Skeletal muscle tissue (tissue), 4 donors: ENCODE results near the gene CSGALNACT2. TPM values are rescaled to one million over a fixed set of nuclear protein-coding genes. Genes with fewer than 3 reads are reported as not detected.

Experiments used
- H3K27ac ChIP-seq: one replicate; pipeline ENCODE4 v1.7.0; 2013; ENCODE audit warnings: mild to moderate bottlenecking, low read depth, low read length, inconsistent platforms
- H3K27me3 ChIP-seq, 3 donors: one replicate each; pipeline ENCODE4 v1.7.0; 2013; ENCODE audit warnings: low read length in 3 of 3; ENCODE audit not compliant: control insufficient read depth in 3 of 3, insufficient read depth in 3 of 3
- H3K36me3 ChIP-seq, 3 donors: one replicate each; pipeline ENCODE4 v1.7.0; 2013; ENCODE audit warnings: low read length in 3 of 3; ENCODE audit not compliant: control insufficient read depth in 3 of 3, insufficient read depth in 3 of 3
- H3K4me1 ChIP-seq, 3 donors: one replicate each; pipeline ENCODE4 v1.7.0; 2013; ENCODE audit warnings: low read length in 3 of 3, mild to moderate bottlenecking in 3 of 3; ENCODE audit not compliant: control insufficient read depth in 3 of 3, insufficient read depth in 3 of 3
- H3K4me3 ChIP-seq, 3 donors: one replicate each; pipeline ENCODE4 v1.7.0; 2013; ENCODE audit warnings: low read length in 3 of 3
- H3K9ac ChIP-seq, 3 donors: one replicate each; pipeline ENCODE4 v1.7.0; 2013; ENCODE audit warnings: low read length in 3 of 3, mild to moderate bottlenecking in 3 of 3, moderate library complexity in 2 of 3, low read depth in 1 of 3
- H3K9me3 ChIP-seq, 3 donors: one replicate each; pipeline ENCODE4 v1.7.0; 2013; ENCODE audit warnings: low read length in 3 of 3; ENCODE audit not compliant: control insufficient read depth in 3 of 3
- total RNA-seq: library from RNA; depleted of rRNA; stranded (reverse); fragments of >200 nt; gene quantifications from one replicate; pipeline ENCODE4 v1.2.3, GENCODE V29; 2014
- donor health status: Osteomylitis.

The CSGALNACT2 gene
- total RNA-seq, 1 donor from 2014 or later = 24.0 TPM

- H3K27ac ChIP-seq = no peak overlapping the region
- H3K27me3 ChIP-seq = peaks cover 0 to 10% (median 0%) of the 10 kb centered on the region in 3 donors
- no peak overlapping the region for H3K4me3 ChIP-seq
- peaks cover 0 to 4% (median 3%) of the 10 kb centered on the region in 3 donors for H3K4me1 ChIP-seq
- H3K36me3 ChIP-seq = no peaks in the 10 kb centered on the region
- H3K9me3 ChIP-seq = no peaks in the 10 kb centered on the region
- no peak overlapping the region for H3K9ac ChIP-seq
These were observed 65.3 kb downstream of the CSGALNACT2 start for GRCh38 chr10:43203448-43204041.

DNA sequence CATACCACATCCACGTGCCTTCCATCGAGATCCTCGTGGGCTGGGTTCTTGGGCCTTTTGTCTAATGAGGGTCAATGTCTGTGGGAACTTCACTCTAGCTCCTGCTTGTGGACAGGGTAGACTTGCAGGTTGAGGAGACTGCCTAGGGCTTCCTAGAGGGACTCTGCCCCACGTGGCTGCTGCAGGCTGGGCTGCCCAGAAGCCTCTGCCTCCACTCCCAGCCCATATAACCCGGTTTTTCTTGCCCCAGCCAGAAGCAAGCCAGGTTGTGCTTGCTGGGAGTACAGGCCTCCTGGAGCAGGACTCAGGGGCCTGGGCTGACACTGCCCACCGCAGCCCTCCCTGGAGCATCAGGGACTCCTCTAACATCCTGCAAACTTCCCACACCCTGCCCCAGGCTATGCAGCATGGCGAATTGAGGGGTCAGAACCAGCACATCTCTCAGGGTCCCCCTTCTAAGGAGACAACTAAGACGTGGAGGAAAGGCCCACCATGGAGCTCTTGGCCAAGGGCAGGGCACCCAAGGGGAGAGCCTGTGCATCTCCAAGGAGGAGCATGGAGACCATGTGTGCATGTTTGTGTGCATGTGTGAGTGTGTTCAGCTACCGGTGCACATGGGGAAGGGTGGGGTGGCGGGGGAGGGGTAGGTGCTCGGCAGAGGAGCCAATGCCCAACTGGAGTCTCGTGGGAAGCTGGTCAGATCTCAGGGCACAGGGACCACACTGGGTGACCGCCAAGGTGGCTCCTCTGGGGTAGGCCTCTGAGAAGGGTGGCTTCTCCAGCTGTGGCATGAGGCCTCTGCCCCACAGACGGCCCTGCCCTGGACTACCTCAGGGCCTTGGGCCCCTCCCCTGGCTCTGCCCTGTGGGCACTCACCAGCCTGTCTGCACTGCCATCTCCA, 66.0 kb downstream of the CSGALNACT2 start:
- Histone ChIP-seq H3K4me1 (peaks cover 0 to 4% (median 3%) of the 10 kb centered on the region in 3 donors), H3K9ac (no peak overlapping the region), H3K36me3 (no peaks in the 10 kb centered on the region), H3K27me3 (peaks cover 0 to 10% (median 0%) of the 10 kb centered on the region in 3 donors), H3K4me3 (no peak overlapping the region), H3K9me3 (no peaks in the 10 kb centered on the region), H3K27ac (no peak overlapping the region)

DNA sequence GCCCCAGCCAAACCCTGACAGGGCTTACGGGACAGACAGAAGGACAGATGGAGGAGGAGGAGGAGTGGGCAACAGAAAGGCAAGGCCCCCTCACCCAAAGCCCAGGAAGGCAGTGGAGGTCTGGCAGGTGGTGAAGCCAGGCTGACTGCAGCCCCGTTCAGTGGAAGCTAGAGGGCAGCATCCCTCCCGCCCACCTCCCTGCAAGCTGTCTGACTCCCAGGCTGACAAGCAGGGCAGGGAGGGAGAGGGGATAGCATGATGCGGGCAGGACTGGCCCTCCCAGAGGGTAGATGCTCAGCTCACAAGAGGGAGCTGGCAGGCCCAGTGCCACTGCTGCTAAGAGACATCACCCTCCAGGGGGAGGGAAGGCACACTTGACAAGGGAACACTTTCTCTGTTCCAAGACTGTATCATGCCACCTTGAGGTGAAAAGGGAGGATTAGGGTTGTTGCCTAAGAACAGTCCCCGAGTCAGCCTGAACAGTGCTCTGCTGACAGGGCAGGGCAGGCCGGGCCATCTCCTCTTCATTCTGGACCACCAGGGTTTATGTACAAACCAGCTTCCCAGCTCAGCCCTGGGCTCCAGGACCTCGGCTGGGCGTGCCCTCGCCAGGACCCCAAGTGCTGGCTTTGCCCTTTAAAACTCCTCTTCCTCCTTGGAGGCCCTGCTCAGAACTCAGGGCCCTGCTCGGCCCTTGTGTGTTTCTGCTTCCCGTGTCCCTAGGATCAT, 66.9 kb downstream of the CSGALNACT2 start:
- Histone ChIP-seq H3K4me3 (no peak overlapping the region), H3K9ac (no peak overlapping the region)

DNA sequence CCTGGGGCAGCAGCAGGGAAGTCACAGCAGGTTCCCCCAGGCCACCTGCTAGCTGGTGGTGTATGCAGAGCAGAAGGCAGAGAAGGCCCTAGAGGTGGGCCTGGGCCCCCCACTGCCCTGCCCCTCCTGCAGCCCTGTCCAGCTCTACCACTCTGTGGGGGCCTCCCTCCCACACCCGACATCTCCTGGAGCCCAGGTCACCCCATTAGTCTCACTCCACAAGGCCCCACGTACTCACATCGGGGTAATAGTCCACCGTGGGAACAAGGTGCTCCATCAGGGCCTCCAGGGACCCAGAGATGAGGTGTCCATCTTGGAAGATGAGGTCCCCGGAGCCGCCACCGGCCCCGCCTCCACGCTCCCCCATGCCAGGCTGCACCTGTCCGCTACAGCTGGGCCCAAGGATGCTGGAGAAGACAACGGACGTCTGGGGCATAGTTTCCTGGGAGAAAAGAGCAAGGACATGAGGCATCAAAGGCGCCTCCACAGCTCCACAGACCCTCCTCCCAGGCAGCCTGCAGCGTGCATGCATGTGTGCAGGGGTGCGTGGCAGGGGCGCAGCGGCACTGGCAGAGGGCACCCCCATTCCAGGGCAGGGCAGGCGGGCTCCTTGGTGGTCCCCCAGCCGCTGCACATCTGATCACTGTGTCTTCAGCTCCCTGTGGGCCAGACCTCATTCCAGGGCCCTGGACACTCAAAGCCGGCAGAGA, 67.6 kb downstream of the CSGALNACT2 start:
- Histone ChIP-seq H3K4me1 (peaks cover 0 to 4% (median 3%) of the 10 kb centered on the region in 3 donors), H3K36me3 (no peaks in the 10 kb centered on the region), H3K4me3 (no peak overlapping the region), H3K27ac (no peak overlapping the region), H3K9me3 (no peaks in the 10 kb centered on the region), H3K27me3 (peaks cover 0 to 6% (median 0%) of the 10 kb centered on the region in 3 donors), H3K9ac (no peak overlapping the region)

More for the DNA sequence above, 66.9 kb downstream of the CSGALNACT2 start:
- Histone ChIP-seq H3K36me3 (no peaks in the 10 kb centered on the region), H3K27ac (no peak overlapping the region), H3K9me3 (no peaks in the 10 kb centered on the region), H3K27me3 (peaks cover 0 to 13% (median 0%) of the 10 kb centered on the region in 3 donors), H3K4me1 (peaks cover 0 to 4% (median 3%) of the 10 kb centered on the region in 3 donors)

- peaks cover 0 to 6% (median 0%) of the 10 kb centered on the region in 3 donors for H3K27me3 ChIP-seq
- no peak overlapping the region for H3K9ac ChIP-seq
- H3K4me3 ChIP-seq = no peak overlapping the region
- peaks cover 0 to 4% (median 3%) of the 10 kb centered on the region in 3 donors for H3K4me1 ChIP-seq
- H3K36me3 ChIP-seq = no peaks in the 10 kb centered on the region
- no peak overlapping the region for H3K27ac ChIP-seq
- no peaks in the 10 kb centered on the region for H3K9me3 ChIP-seq
These were observed 68.4 kb downstream of the CSGALNACT2 start for GRCh38 chr10:43206391-43207235.

- Histone ChIP-seq H3K9me3 (no peaks in the 10 kb centered on the region), H3K4me1 (no peaks in the 10 kb centered on the region), H3K36me3 (no peaks in the 10 kb centered on the region), H3K4me3 (no peak overlapping the region), H3K27ac (no peak overlapping the region), H3K9ac (no peak overlapping the region), H3K27me3 (peaks cover 0 to 5% (median 3%) of the 10 kb centered on the region in 3 donors)
These were observed 70.2 kb downstream of the CSGALNACT2 start for GRCh38 chr10:43208147-43209073.

DNA sequence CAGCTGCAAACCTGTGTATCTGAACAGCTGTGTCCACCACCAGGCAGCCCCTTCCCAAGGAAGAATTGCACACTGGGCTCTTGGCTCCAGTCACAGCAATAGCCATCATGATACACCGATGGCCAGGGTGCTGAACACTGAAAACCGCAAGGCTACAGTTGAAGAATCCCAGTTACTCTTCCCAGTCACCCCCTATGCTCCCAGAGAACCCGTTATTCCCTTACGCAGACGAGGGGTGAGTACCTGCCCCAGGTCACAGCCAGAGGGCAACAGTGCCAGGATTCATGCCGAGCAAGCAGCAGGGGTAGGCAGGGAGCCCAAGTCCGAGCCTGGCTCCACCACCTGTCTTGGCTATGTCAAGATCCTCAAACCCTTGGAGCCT, 70.8 kb downstream of the CSGALNACT2 start:
- no peaks in the 10 kb centered on the region for H3K4me1 ChIP-seq
- H3K36me3 ChIP-seq = no peaks in the 10 kb centered on the region
- no peak overlapping the region for H3K9ac ChIP-seq
- peaks cover 0 to 5% (median 3%) of the 10 kb centered on the region in 3 donors for H3K27me3 ChIP-seq
- no peak overlapping the region for H3K27ac ChIP-seq
- no peaks in the 10 kb centered on the region for H3K9me3 ChIP-seq
- no peak overlapping the region for H3K4me3 ChIP-seq

GRCh38 chr10:43209651-43210141, 71.5 kb downstream of the CSGALNACT2 start:
- no peak overlapping the region for H3K9ac ChIP-seq
- H3K9me3 ChIP-seq = no peaks in the 10 kb centered on the region

More at GRCh38 chr10:43209651-43210141, 71.5 kb downstream of the CSGALNACT2 start:
- Histone ChIP-seq H3K4me1 (no peaks in the 10 kb centered on the region), H3K27me3 (peaks cover 0 to 5% (median 3%) of the 10 kb centered on the region in 3 donors), H3K4me3 (no peak overlapping the region), H3K36me3 (no peaks in the 10 kb centered on the region), H3K27ac (no peak overlapping the region)
